ENCODE measurements around the gene PRRX2.

DNA sequence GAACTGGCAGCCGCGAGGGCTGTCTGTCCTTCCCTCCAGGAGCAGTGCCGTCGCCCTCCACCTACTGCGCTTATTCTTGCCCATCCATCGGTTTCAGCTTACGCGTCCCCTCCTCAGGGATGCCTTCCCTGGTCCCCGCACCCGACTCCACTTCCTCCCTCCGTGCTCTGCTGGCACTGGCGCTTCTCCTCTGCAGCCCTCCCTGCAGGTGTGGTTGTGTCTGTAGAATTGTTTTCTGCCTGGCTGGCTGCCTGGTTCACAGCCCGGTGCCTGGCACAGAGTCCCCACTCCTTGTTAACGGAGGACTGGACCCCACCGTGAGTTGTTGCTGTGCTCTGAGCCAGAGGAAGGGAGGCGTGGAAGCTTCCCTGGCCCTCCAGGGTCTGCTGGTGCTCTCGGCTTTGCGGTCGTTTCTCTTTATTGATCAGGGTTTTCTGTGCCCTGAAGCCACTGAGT, 33.7 kb upstream of the PRRX2 start:
- TF ChIP-seq, protein P1, sequence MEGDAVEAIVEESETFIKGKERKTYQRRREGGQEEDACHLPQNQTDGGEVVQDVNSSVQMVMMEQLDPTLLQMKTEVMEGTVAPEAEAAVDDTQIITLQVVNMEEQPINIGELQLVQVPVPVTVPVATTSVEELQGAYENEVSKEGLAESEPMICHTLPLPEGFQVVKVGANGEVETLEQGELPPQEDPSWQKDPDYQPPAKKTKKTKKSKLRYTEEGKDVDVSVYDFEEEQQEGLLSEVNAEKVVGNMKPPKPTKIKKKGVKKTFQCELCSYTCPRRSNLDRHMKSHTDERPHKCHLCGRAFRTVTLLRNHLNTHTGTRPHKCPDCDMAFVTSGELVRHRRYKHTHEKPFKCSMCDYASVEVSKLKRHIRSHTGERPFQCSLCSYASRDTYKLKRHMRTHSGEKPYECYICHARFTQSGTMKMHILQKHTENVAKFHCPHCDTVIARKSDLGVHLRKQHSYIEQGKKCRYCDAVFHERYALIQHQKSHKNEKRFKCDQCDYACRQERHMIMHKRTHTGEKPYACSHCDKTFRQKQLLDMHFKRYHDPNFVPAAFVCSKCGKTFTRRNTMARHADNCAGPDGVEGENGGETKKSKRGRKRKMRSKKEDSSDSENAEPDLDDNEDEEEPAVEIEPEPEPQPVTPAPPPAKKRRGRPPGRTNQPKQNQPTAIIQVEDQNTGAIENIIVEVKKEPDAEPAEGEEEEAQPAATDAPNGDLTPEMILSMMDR (IDR thresholded peaks at IDR 0.05; ENCODE audit: poor library complexity): no peak
- TF ChIP-seq EZH2 (IDR thresholded peaks at IDR 0.05; ENCODE audit: borderline replicate concordance) (no peak), EZH2phosphoT487 (IDR thresholded peaks at IDR 0.05; ENCODE audit: low read depth, severe bottlenecking, unreplicated experiment) (no peak)
